Vagina (tissue), 2 donors: Measurements from ENCODE around the gene LITAF.

ENCODE experiments used
- POLR2A ChIP-seq, 2 donors: fragments of 450-650 bp; IDR thresholded peaks; one replicate each; pipeline ENCODE4 v1.6.1; 2017; ENCODE audit warnings: antibody characterized with exemption in 2 of 2, mild to moderate bottlenecking in 2 of 2, moderate library complexity in 2 of 2
- POLR2AphosphoS5 ChIP-seq, 2 donors: sonication (generic); formaldehyde crosslinking; IDR thresholded peaks; one replicate each; pipeline ENCODE4 v1.9.0; 2017; ENCODE audit warnings: antibody characterized with exemption in 2 of 2, mild to moderate bottlenecking in 2 of 2, low read depth in 1 of 2; ENCODE audit not compliant: insufficient read depth in 1 of 2
- TF ChIP-seq, protein P1 (sequence below), 3 experiments: fragments of 450-650 bp in 2 of 3; fragments of 200-600 bp in 1 of 3; sonication (generic) in 1 of 3; IDR thresholded peaks; one replicate each; pipeline ENCODE4 v1.5.1; 2017 to 2019; ENCODE audit warnings: antibody characterized with exemption in 3 of 3, mild to moderate bottlenecking in 2 of 3, moderate library complexity in 2 of 3

- TF ChIP-seq, protein P1, sequence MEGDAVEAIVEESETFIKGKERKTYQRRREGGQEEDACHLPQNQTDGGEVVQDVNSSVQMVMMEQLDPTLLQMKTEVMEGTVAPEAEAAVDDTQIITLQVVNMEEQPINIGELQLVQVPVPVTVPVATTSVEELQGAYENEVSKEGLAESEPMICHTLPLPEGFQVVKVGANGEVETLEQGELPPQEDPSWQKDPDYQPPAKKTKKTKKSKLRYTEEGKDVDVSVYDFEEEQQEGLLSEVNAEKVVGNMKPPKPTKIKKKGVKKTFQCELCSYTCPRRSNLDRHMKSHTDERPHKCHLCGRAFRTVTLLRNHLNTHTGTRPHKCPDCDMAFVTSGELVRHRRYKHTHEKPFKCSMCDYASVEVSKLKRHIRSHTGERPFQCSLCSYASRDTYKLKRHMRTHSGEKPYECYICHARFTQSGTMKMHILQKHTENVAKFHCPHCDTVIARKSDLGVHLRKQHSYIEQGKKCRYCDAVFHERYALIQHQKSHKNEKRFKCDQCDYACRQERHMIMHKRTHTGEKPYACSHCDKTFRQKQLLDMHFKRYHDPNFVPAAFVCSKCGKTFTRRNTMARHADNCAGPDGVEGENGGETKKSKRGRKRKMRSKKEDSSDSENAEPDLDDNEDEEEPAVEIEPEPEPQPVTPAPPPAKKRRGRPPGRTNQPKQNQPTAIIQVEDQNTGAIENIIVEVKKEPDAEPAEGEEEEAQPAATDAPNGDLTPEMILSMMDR (IDR thresholded peaks at IDR 0.05) = no peak
- TF ChIP-seq POLR2A (IDR thresholded peaks at IDR 0.05) = no peak
- TF ChIP-seq POLR2AphosphoS5 (IDR thresholded peaks at IDR 0.05; ENCODE audit: insufficient read depth in 1 of 2, low read depth in 1 of 2) = no peak
These were observed 3.6 kb downstream of the LITAF start for GRCh38 chr16:11583166-11583565.
